NCI-H460 (cell line): Measurements from ENCODE around the gene ZNF408. TPM values are rescaled to one million over a fixed set of nuclear protein-coding genes. Genes with fewer than 3 reads are reported as not detected.

Experiments
- DNase-seq: peaks from one replicate; pipeline ENCODE4 v3.0.0-alpha.2; 2016; ENCODE audit warnings: low read depth; ENCODE audit errors: extremely low read depth
- total RNA-seq: library from RNA; depleted of rRNA; stranded (reverse); fragments of >200 nt; shearing (Covaris generic); gene quantifications from 2 replicates; pipeline ENCODE4 v1.2.3, GENCODE V29; 2014

The ZNF408 gene
- total RNA-seq, 1 experiment from 2014 or later: 5.9 TPM

GRCh38 chr11:46724088-46724487, 23.3 kb downstream of the ZNF408 start:
- DNase-seq: no peak

GRCh38 chr11:46725338-46726205, 24.7 kb downstream of the ZNF408 start:
- DNase-seq: no peak

GRCh38 chr11:46726206-46726862, 25.5 kb downstream of the ZNF408 start:
- no peak for DNase-seq

GRCh38 chr11:46727952-46728658, 27.3 kb downstream of the ZNF408 start:
- no peak for DNase-seq

GRCh38 chr11:46728659-46729040, 27.8 kb downstream of the ZNF408 start:
- DNase-seq: no peak

- DNase-seq: no peak
Observed at GRCh38 chr11:46729110-46730027, 28.5 kb downstream of the ZNF408 start.

- no peak for DNase-seq
Observed at GRCh38 chr11:46731545-46731944, 30.7 kb downstream of the ZNF408 start.

- no peak for DNase-seq
Observed at GRCh38 chr11:46733234-46733633, 32.4 kb downstream of the ZNF408 start.

- DNase-seq: no peak
Observed at GRCh38 chr11:46736146-46736545, 35.3 kb downstream of the ZNF408 start.

- no peak for DNase-seq
Observed at GRCh38 chr11:46736615-46737014, 35.8 kb downstream of the ZNF408 start.

GRCh38 chr11:46737699-46738098, 36.9 kb downstream of the ZNF408 start:
- no peak for DNase-seq

- no peak for DNase-seq
Observed at GRCh38 chr11:46738887-46739286, 38.1 kb downstream of the ZNF408 start.

- DNase-seq: no peak
Observed at GRCh38 chr11:46741600-46742484, 41.0 kb downstream of the ZNF408 start.

- DNase-seq: no peak
Observed at GRCh38 chr11:46743043-46743442, 42.2 kb downstream of the ZNF408 start.

GRCh38 chr11:46743693-46744339, 43.0 kb downstream of the ZNF408 start:
- no peak for DNase-seq

GRCh38 chr11:46745328-46745727, 44.5 kb downstream of the ZNF408 start:
- DNase-seq: no peak

- DNase-seq: no peak
Observed at GRCh38 chr11:46745995-46746394, 45.2 kb downstream of the ZNF408 start.

- DNase-seq: no peak
Observed at GRCh38 chr11:46747150-46747549, 46.3 kb downstream of the ZNF408 start.
